Fibroblast of pulmonary artery (primary cell): ENCODE results near the gene STK32A.

Experiments
- DNase-seq: peaks from one replicate; pipeline ENCODE4 v3.0.0-alpha.2; 2010; ENCODE audit warnings: low read depth
- H3K4me3 ChIP-seq: replicated peaks from 2 replicates; pipeline ENCODE4 v1.5.1; 2011; ENCODE audit warnings: low read depth, mild to moderate bottlenecking, control low read depth, low read length, moderate library complexity
- TF ChIP-seq, protein P1 (sequence below): IDR thresholded peaks from 2 replicates; pipeline ENCODE4 v1.5.1; 2011; ENCODE audit warnings: mild to moderate bottlenecking, control low read depth, low read length, inconsistent platforms; ENCODE audit errors: missing control alignments

Gene STK32A

DNA sequence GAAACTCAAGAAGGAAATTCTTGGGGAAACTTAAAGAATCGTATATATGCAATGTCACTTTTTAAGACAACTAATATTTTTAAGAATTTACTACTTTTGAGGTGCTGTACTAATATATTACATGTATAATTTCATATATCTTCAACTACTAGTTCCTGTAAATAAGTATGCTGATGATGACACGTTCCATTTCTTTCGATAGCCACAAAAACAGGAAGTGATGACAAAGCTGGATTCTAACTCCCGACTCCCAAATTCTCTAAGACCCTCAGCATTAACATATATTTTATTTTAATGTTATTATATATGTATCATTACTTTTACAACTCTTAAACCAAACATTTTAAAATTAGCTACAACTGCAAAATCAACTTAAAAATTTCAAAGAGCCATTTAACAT, 74.8 kb downstream of the STK32A start:
- TF ChIP-seq, protein P1, sequence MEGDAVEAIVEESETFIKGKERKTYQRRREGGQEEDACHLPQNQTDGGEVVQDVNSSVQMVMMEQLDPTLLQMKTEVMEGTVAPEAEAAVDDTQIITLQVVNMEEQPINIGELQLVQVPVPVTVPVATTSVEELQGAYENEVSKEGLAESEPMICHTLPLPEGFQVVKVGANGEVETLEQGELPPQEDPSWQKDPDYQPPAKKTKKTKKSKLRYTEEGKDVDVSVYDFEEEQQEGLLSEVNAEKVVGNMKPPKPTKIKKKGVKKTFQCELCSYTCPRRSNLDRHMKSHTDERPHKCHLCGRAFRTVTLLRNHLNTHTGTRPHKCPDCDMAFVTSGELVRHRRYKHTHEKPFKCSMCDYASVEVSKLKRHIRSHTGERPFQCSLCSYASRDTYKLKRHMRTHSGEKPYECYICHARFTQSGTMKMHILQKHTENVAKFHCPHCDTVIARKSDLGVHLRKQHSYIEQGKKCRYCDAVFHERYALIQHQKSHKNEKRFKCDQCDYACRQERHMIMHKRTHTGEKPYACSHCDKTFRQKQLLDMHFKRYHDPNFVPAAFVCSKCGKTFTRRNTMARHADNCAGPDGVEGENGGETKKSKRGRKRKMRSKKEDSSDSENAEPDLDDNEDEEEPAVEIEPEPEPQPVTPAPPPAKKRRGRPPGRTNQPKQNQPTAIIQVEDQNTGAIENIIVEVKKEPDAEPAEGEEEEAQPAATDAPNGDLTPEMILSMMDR: no peak
- no peak for DNase-seq
- H3K4me3 ChIP-seq: no peak overlapping the region

DNA sequence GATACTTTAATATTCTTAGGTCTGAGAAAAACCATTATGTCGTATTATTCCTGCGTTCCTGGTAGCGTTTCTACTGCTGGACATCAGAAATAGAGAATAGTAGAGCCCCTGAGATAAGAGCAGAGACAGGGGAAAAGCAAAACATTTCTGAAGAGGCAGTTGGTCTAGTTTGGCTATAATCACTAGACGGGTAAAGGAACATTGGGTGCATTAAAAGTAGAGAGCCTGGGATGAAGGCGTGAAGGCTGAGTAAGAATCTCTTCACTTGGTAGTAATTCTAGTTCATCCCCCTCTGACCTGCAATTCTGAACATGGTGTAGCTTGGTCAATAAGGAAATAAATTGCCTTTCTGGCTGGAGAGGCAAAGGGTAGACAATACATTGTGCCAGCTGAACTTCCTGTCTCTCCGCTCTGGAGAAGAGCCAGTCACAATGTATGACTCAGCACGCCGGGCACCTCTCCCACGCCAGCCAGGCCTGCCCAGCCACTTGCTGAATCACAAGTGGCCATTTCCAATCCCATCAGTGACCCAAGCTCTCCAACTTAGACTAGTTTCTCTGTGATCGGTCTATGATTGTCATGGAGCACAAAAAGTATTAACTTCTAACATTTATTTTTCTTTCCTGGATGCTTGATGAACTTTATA, 75.4 kb downstream of the STK32A start:
- TF ChIP-seq, protein P1: no peak
- no peak overlapping the region for H3K4me3 ChIP-seq
- DNase-seq: peak; percentile 69

DNA sequence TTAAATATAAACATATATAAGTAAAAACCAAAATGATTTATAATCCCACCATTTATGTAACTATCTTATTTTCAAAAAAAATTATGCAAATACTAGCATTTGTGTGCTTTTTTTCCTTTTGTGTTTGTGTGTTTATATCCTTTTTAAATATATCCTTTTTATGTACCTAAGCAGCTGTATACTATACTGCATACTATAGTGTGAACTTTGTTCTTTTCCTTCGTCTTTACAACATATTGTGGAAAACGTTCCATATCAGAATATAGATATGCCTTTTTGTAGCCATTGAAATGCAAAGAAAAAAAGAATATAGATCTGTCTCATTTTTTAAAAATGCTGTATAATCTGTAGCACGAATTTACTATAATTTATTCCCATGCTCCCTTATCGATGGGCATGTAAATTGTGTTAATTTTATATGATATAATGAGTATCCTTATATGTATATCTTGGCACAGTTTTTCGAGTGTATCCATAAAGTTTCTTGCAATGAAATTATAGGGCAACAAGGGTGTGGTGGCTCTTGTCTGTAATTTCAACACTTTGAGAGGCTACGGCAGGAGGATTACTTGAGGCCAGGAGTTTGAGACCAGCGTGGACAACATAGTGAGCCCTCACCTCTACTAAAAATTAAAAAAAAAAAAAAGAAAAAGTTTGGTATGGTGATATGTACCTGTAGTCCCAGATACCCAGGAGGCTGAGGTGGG, 83.3 kb downstream of the STK32A start:
- DNase-seq: no peak
- no peak overlapping the region for H3K4me3 ChIP-seq
- TF ChIP-seq, protein P1: no peak

DNA sequence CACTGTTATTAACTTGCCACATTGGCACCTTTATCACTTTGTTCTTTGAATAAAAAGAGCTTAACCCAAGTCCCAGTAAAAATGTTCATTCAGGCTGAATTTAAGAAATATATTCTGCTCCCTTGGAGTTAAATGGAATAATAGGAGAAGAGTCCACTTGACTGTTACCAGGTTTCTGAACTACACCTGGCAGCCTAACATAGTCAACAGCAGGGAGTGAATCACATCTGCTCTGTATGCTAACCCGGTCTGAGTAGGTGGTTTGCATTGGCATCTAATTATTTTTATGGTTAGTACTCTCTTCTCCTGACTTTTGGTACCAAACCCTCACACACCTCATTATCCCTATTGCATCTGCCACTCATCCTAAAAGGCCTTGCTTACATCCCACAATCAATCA, 86.7 kb downstream of the STK32A start:
- no peak for DNase-seq
- no peak overlapping the region for H3K4me3 ChIP-seq
- TF ChIP-seq, protein P1: no peak

DNA sequence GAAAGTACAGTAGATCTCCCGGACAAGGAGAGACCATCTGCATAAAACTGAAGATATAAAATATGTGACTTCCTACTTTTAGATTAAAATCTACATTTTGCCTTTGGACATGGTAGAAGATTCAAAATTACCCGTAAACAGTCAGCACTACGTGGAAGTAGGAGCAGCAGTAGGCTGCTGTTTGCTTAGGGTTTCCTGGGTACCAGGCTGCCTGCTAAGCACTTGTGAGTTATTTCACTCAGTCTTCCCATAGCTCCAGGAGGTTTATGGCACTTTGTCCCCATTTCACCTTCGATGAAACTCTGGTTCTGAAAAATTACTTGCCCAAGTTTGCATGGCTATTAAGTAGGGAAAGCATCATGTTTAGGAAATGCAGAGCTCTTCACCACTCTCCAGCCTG, 92.6 kb downstream of the STK32A start:
- TF ChIP-seq, protein P1: no peak
- DNase-seq: no peak
- H3K4me3 ChIP-seq: no peak overlapping the region

DNA sequence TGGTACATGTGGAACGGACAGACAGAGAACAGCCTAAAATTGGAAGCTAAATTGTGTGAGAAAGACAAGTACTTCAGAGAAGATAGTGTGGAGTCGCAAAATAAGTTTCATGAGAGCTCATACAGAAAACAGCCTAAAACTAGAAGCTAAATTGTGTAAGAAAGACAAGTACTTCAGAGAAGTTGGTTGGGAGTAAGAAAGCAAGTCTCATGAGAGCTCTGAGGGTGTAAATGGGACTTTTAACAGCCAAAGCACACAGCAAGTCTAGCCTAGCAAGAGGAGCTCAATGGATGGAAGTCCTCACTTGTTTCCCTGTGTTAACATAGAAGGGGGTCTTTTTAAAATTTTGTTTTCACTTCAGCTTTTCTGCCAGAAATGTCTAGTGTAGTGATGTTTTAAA, 93.1 kb downstream of the STK32A start:
- TF ChIP-seq, protein P1: no peak
- no peak overlapping the region for H3K4me3 ChIP-seq
- DNase-seq: no peak

DNA sequence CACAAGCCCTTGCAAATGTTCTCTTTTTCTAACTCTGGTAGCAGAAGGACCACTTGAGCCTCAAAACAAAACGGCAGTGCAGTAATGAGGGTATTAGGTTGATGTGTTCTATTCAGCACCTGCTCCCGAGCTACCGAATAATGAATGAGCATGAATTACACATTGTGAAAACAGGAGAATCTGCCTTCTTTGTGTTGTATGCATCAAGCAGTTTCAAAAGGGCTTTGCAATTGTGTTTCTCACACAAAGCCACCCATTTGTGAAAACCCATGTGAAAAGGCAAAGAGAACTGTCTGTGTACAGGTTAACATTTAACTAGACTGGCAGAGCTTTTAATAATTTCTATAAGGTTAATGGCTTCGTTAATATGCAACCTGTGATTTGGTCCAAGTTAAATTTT, 97.8 kb downstream of the STK32A start:
- H3K4me3 ChIP-seq: no peak overlapping the region
- no peak for DNase-seq
- TF ChIP-seq, protein P1: no peak
